Natural killer cell (primary cell): Measurements from ENCODE around the gene ZKSCAN7. TPM values are rescaled to one million over a fixed set of nuclear protein-coding genes. Genes with fewer than 3 reads are reported as not detected.

Experiments
- ATAC-seq, 3 donors: fragments of 150-1000 bp in 2 of 3; fragments of 200-7000 bp in 1 of 3; cut with Tn5 transposase; 1 replicate in 1 of 3; 2 replicates in 2 of 3; pipeline ENCODE4 v1.10.0; 2021; ENCODE audit warnings: mild to moderate bottlenecking in 2 of 3, moderate library complexity in 2 of 3
- DNase-seq, 2 donors: peaks; one replicate each; pipeline versions ENCODE4 v3.0.0 to v3.0.0-alpha.2; 2013 to 2021; ENCODE audit warnings: mixed read lengths in 1 of 2
- H3K27ac ChIP-seq: one replicate; pipeline ENCODE4 v1.5.1; 2013; ENCODE audit warnings: mild to moderate bottlenecking, low read length
- H3K27me3 ChIP-seq: one replicate; pipeline ENCODE4 v1.6.1; 2013; ENCODE audit warnings: low read length; ENCODE audit not compliant: control insufficient read depth, insufficient read depth
- H3K36me3 ChIP-seq: one replicate; pipeline ENCODE4 v1.6.1; 2013; ENCODE audit warnings: low read length; ENCODE audit not compliant: control insufficient read depth, insufficient read depth
- H3K4me1 ChIP-seq: one replicate; pipeline ENCODE4 v1.6.1; 2013; ENCODE audit warnings: low read length; ENCODE audit not compliant: control insufficient read depth, insufficient read depth
- H3K4me3 ChIP-seq: one replicate; pipeline ENCODE4 v1.5.1; 2013; ENCODE audit warnings: low read length
- H3K9me3 ChIP-seq: one replicate; pipeline ENCODE4 v1.6.1; 2013; ENCODE audit warnings: low read length; ENCODE audit not compliant: control insufficient read depth, insufficient read depth
- H3K27ac Mint-ChIP-seq, 2 donors: one replicate each; pipeline ENCODE4 v1.8.0; 2022; ENCODE audit warnings: mild to moderate bottlenecking in 2 of 2, mixed read lengths in 2 of 2, moderate library complexity in 1 of 2
- H3K27me3 Mint-ChIP-seq, 2 donors: one replicate each; pipeline ENCODE4 v1.8.0; 2022; ENCODE audit warnings: low read depth in 2 of 2, mixed read lengths in 2 of 2
- H3K36me3 Mint-ChIP-seq: one replicate; pipeline ENCODE4 v1.8.0; 2022; ENCODE audit warnings: mixed read lengths
- H3K4me1 Mint-ChIP-seq, 2 donors: one replicate each; pipeline ENCODE4 v1.8.0; 2022; ENCODE audit warnings: mixed read lengths in 2 of 2
- H3K4me3 Mint-ChIP-seq: one replicate; pipeline ENCODE4 v1.8.0; 2022; ENCODE audit warnings: mild to moderate bottlenecking, moderate library complexity, mixed read lengths
- H3K9me3 Mint-ChIP-seq, 2 donors: one replicate each; pipeline ENCODE4 v1.8.0; 2022; ENCODE audit warnings: mixed read lengths in 2 of 2
- WGBS: methylation state at CpG from one replicate; pipeline ENCODE4 v1.1.7; 2013; ENCODE audit warnings: missing lambda C conversion rate; ENCODE audit not compliant: insufficient coverage; 5-methylcytosine and 5-hydroxymethylcytosine counted together
- intact Hi-C: fragments of 100-400 bp; cut with micrococcal nuclease; formaldehyde crosslinking; loops from one replicate; pipeline ENCODE4 v1.14.2; 2022
- total RNA-seq, 4 donors: library from RNA; stranded (reverse); fragments of 120-200 nt in 1 of 4; gene quantifications; one replicate each; pipeline versions ENCODE4 v1.2.3 to v1.2.4, GENCODE V29; 2013 to 2022
- TF ChIP-seq, protein P1 (sequence below): fragments of 200-600 bp; IDR thresholded peaks from one replicate; pipeline ENCODE4 v1.8.0; 2022; ENCODE audit warnings: antibody characterized with exemption

Gene ZKSCAN7
- total RNA-seq, 3 donors from 2014 or later (not counting 1 experiment from before 2014, with no cell fraction given), result 1.7 to 6.5 (median 3.4) TPM

GRCh38 chr3:44561076-44561475 lies 6.1 kb downstream of the ZKSCAN7 start:
- Mint-ChIP-seq H3K27ac (no peak overlapping the region), H3K4me3 (no peak overlapping the region), H3K9me3 (peaks cover 0 to under 1% of the 10 kb centered on the region in 2 donors), H3K27me3 (no peaks in the 10 kb centered on the region), H3K36me3 (peaks cover 14% of the 10 kb centered on the region), H3K4me1 (peaks cover 21 to 26% of the 10 kb centered on the region in 2 donors)
- ATAC-seq (no peak), DNase-seq (no peak)
- Histone ChIP-seq H3K27me3 (no peaks in the 10 kb centered on the region), H3K27ac (no peak overlapping the region), H3K4me1 (peaks cover under 1% of the 10 kb centered on the region), H3K36me3 (peaks cover 10% of the 10 kb centered on the region), H3K4me3 (no peak overlapping the region), H3K9me3 (peaks cover 10% of the 10 kb centered on the region)
- TF ChIP-seq, protein P1, sequence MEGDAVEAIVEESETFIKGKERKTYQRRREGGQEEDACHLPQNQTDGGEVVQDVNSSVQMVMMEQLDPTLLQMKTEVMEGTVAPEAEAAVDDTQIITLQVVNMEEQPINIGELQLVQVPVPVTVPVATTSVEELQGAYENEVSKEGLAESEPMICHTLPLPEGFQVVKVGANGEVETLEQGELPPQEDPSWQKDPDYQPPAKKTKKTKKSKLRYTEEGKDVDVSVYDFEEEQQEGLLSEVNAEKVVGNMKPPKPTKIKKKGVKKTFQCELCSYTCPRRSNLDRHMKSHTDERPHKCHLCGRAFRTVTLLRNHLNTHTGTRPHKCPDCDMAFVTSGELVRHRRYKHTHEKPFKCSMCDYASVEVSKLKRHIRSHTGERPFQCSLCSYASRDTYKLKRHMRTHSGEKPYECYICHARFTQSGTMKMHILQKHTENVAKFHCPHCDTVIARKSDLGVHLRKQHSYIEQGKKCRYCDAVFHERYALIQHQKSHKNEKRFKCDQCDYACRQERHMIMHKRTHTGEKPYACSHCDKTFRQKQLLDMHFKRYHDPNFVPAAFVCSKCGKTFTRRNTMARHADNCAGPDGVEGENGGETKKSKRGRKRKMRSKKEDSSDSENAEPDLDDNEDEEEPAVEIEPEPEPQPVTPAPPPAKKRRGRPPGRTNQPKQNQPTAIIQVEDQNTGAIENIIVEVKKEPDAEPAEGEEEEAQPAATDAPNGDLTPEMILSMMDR, result no peak
- intact Hi-C loops, result no loop called here
- 88% methylated on average over 1 of the region's 1 CpG for WGBS

GRCh38 chr3:44562147-44562546 lies 7.2 kb downstream of the ZKSCAN7 start:
- intact Hi-C loops, result no loop called here
- H3K4me1 Mint-ChIP-seq, result peaks cover 14 to 19% of the 10 kb centered on the region in 2 donors
- H3K4me1 ChIP-seq, result no peaks in the 10 kb centered on the region
- TF ChIP-seq, protein P1, result no peak
- DNase-seq (no peak), ATAC-seq (no peak)
- WGBS, result 95% methylated on average over 3 of the region's 3 CpGs
- no peak overlapping the region for H3K27ac Mint-ChIP-seq
- no peak overlapping the region for H3K4me3 ChIP-seq
- no peak overlapping the region for H3K4me3 Mint-ChIP-seq
- peaks cover 18% of the 10 kb centered on the region for H3K36me3 Mint-ChIP-seq
- H3K27me3 ChIP-seq, result no peaks in the 10 kb centered on the region
- peaks cover 10% of the 10 kb centered on the region for H3K9me3 ChIP-seq
- peaks cover 10% of the 10 kb centered on the region for H3K36me3 ChIP-seq
- H3K27ac ChIP-seq, result no peak overlapping the region
- H3K9me3 Mint-ChIP-seq, result peaks cover 2 to 4% of the 10 kb centered on the region in 2 donors
- H3K27me3 Mint-ChIP-seq, result no peaks in the 10 kb centered on the region

DNA sequence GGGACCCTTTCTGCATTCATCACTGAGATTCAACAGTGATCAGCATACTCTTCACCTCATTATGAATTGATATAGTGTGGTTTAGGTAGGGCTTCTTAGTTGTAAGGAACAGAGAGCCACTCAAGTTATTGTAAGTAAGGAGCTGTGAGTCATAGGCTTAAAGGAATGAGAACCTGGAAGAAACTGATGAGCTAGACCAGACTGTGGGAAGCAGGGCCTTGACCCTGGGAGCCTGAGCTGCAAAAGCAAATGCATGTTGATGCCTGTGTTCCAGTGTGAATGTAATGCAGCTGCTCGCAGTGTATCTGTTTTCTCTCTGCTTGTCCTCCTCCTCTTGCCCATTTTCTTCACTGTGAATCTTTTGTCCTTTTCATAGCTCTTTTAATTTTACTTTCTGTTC lies 13.6 kb downstream of the ZKSCAN7 start:
- no peak overlapping the region for H3K4me3 Mint-ChIP-seq
- Histone ChIP-seq H3K4me1 (no peaks in the 10 kb centered on the region), H3K27me3 (no peaks in the 10 kb centered on the region), H3K27ac (no peak overlapping the region), H3K4me3 (no peak overlapping the region), H3K9me3 (peaks cover 40% of the 10 kb centered on the region), H3K36me3 (peaks cover 32% of the 10 kb centered on the region)
- peaks cover 15 to 33% of the 10 kb centered on the region in 2 donors for H3K9me3 Mint-ChIP-seq
- TF ChIP-seq, protein P1, result no peak
- ATAC-seq, result no peak
- no peak for DNase-seq
- H3K4me1 Mint-ChIP-seq, result peaks cover 6 to 11% of the 10 kb centered on the region in 2 donors
- no peaks in the 10 kb centered on the region for H3K27me3 Mint-ChIP-seq
- no peak overlapping the region for H3K27ac Mint-ChIP-seq
- intact Hi-C loops, result no loop called here
- H3K36me3 Mint-ChIP-seq, result peaks cover 65% of the 10 kb centered on the region
- WGBS, result 100% methylated on average over 1 of the region's 1 CpG

- Histone ChIP-seq H3K27ac (no peak overlapping the region), H3K36me3 (peaks cover 26% of the 10 kb centered on the region), H3K4me1 (no peaks in the 10 kb centered on the region), H3K4me3 (no peak overlapping the region), H3K27me3 (no peaks in the 10 kb centered on the region), H3K9me3 (peaks cover 44% of the 10 kb centered on the region)
- DNase-seq, result no peak
- intact Hi-C loops, result no loop called here
- Mint-ChIP-seq H3K36me3 (peaks cover 54% of the 10 kb centered on the region), H3K27ac (no peak overlapping the region), H3K9me3 (peaks cover 15 to 36% of the 10 kb centered on the region in 2 donors), H3K27me3 (no peaks in the 10 kb centered on the region), H3K4me3 (no peak overlapping the region), H3K4me1 (no peaks in the 10 kb centered on the region)
- WGBS, result 97% methylated on average over 3 of the region's 4 CpGs
- TF ChIP-seq, protein P1, result no peak
- ATAC-seq, result no peak
These were observed 16.0 kb downstream of the ZKSCAN7 start for GRCh38 chr3:44571024-44571423.
